Liver (tissue), 9 donors: ENCODE measurements around the gene CLEC10A. TPM values are rescaled to one million over a fixed set of nuclear protein-coding genes. Genes with fewer than 3 reads are reported as not detected.
A peak's percentile ranks its signal among the peaks of the same experiment; 100 is the strongest.

Source experiments
- DNase-seq: peaks from one replicate; pipeline ENCODE4 v3.0.0-alpha.2; 2017; ENCODE audit warnings: low spot score
- H3K27ac ChIP-seq, 2 donors: one replicate each; pipeline ENCODE4 v1.7.0; 2013; ENCODE audit warnings: inconsistent platforms in 2 of 2, low read length in 2 of 2, control low read depth in 1 of 2, low read depth in 1 of 2, mild to moderate bottlenecking in 1 of 2
- H3K27me3 ChIP-seq, 4 donors: one replicate each; pipeline versions ENCODE4 v1.6.1 to v1.7.0; 2013; ENCODE audit warnings: low read length in 3 of 4, inconsistent platforms in 1 of 4, mild to moderate bottlenecking in 1 of 4, moderate library complexity in 1 of 4; ENCODE audit not compliant: control insufficient read depth in 4 of 4, insufficient read depth in 4 of 4
- H3K36me3 ChIP-seq, 4 donors: one replicate each; pipeline versions ENCODE4 v1.6.1 to v1.7.0; 2013; ENCODE audit warnings: low read length in 3 of 4, mild to moderate bottlenecking in 3 of 4, low read depth in 1 of 4, moderate library complexity in 1 of 4; ENCODE audit not compliant: control insufficient read depth in 4 of 4, insufficient read depth in 3 of 4
- H3K4me1 ChIP-seq, 4 donors: one replicate each; pipeline versions ENCODE4 v1.6.1 to v1.7.0; 2013; ENCODE audit warnings: low read length in 3 of 4, mild to moderate bottlenecking in 3 of 4, moderate library complexity in 1 of 4; ENCODE audit not compliant: control insufficient read depth in 4 of 4, insufficient read depth in 4 of 4
- H3K4me3 ChIP-seq, 3 donors: one replicate each; pipeline versions ENCODE4 v1.6.1 to v1.7.0; 2013; ENCODE audit warnings: low read length in 3 of 3, control low read depth in 1 of 3, low read depth in 1 of 3, mild to moderate bottlenecking in 1 of 3
- H3K9ac ChIP-seq, 2 donors: one replicate each; pipeline ENCODE4 v1.7.0; 2013; ENCODE audit warnings: low read length in 2 of 2, mild to moderate bottlenecking in 2 of 2, moderate library complexity in 2 of 2, control low read depth in 1 of 2, low read depth in 1 of 2
- H3K9me3 ChIP-seq, 4 donors: one replicate each; pipeline versions ENCODE4 v1.6.1 to v1.7.0; 2013; ENCODE audit warnings: low read length in 3 of 4; ENCODE audit not compliant: control insufficient read depth in 4 of 4
- FOXA1 ChIP-seq: IDR thresholded peaks from 2 replicates; pipeline ENCODE4 v1.6.1; 2016; ENCODE audit warnings: antibody characterized with exemption
- FOXA2 ChIP-seq: IDR thresholded peaks from 2 replicates; pipeline ENCODE4 v1.6.1; 2016; ENCODE audit warnings: antibody characterized with exemption
- HNF4A ChIP-seq, 2 donors: conservative IDR thresholded peaks; 2 replicates each; pipeline ENCODE4 v1.6.1; 2016; ENCODE audit warnings: antibody characterized with exemption in 2 of 2, mild to moderate bottlenecking in 2 of 2
- HNF4G ChIP-seq: IDR thresholded peaks from 2 replicates; pipeline ENCODE4 v1.6.1; 2016; ENCODE audit warnings: antibody characterized with exemption
- JUND ChIP-seq, 2 donors: IDR thresholded peaks; 2 replicates each; pipeline ENCODE4 v1.6.1; 2016; ENCODE audit warnings: antibody characterized with exemption in 2 of 2
- NR2F2 ChIP-seq: IDR thresholded peaks from 2 replicates; pipeline ENCODE4 v1.6.1; 2016; ENCODE audit warnings: antibody characterized with exemption
- RAD21 ChIP-seq, 2 donors: IDR thresholded peaks; 2 replicates each; pipeline ENCODE4 v1.6.1; 2016; ENCODE audit warnings: antibody characterized with exemption in 2 of 2, mild to moderate bottlenecking in 2 of 2
- RXRA ChIP-seq, 2 donors: IDR thresholded peaks; 2 replicates each; pipeline ENCODE4 v1.6.1; 2017 to 2018; ENCODE audit warnings: antibody characterized with exemption in 2 of 2, mild to moderate bottlenecking in 1 of 2
- SP1 ChIP-seq: IDR thresholded peaks from 2 replicates; pipeline ENCODE4 v1.6.1; 2018; ENCODE audit warnings: antibody characterized with exemption, mild to moderate bottlenecking
- TAF1 ChIP-seq: conservative IDR thresholded peaks from 2 replicates; pipeline ENCODE4 v1.6.1; 2016; ENCODE audit warnings: antibody characterized with exemption, mild to moderate bottlenecking
- YY1 ChIP-seq: IDR thresholded peaks from 2 replicates; pipeline ENCODE4 v1.6.1; 2016; ENCODE audit warnings: antibody characterized with exemption, mild to moderate bottlenecking
- WGBS: extraction: QIAGEN DNeasy Blood & Tissue Kit; methylation state at CpG from one replicate; pipeline ENCODE4 v1.1.7; 2013; 5-methylcytosine and 5-hydroxymethylcytosine counted together
- polyA plus RNA-seq, 2 donors: library from polyadenylated mRNA; stranded (reverse) in 1 of 2; unstranded in 1 of 2; fragments of 200-250 nt in 1 of 2; fragments of >200 nt in 1 of 2; fragmentation: Nextera tagmentation in 1 of 2; extraction: Ambion mirVana in 1 of 2; gene quantifications; one replicate each; pipeline versions ENCODE4 v1.2.1 to v1.2.3, GENCODE V29; 2013 to 2015
- total RNA-seq, 2 donors: library from RNA; depleted of rRNA; stranded (reverse); fragments of >200 nt; gene quantifications; one replicate each; pipeline ENCODE4 v1.2.3, GENCODE V29; 2014
- TF ChIP-seq, protein P1 (sequence below): IDR thresholded peaks from 2 replicates; pipeline ENCODE4 v1.6.1; 2016; ENCODE audit warnings: antibody characterized with exemption
- TF ChIP-seq, protein P2 (sequence below): IDR thresholded peaks from 2 replicates; pipeline ENCODE4 v1.6.1; 2016; ENCODE audit warnings: antibody characterized with exemption
- TF ChIP-seq, protein P3 (sequence below): fragments of 150-350 bp; IDR thresholded peaks from 2 replicates; pipeline ENCODE4 v1.5.1; 2017; ENCODE audit warnings: improper control_type of control experiment, low read depth, low read length; ENCODE audit not compliant: missing input control
- donor health status: healthy.
- donor health status: healthy.
- donor health status: healthy.
- donor health status: healthy.
- donor health status: healthy.

CLEC10A gene
- total and polyA plus RNA-seq, 4 donors = 1.4 to 4.0 (median 3.4) TPM

DNA sequence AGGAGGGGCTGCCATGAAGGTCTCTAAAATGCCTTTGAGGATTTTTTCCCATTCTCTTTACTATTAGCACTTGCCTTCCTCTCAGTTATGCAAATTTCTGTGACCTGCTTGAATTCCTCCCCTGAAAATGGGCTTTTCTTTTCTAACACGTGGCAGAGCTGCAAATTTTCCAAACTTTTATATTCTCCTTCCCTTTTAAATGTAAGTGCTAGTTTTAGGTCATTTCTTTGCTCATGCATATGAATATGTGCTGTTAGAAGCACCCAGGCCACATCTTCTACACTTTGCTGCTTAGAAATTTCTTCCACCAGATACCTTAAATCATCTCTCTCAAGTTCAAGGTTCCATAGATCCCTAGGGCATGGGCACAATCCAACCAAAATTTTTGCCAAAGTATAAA, 11.8 kb downstream of the CLEC10A start (continued):
- TF ChIP-seq RXRA (IDR thresholded peaks at IDR 0.05) (no peak), YY1 (no peak), FOXA2 (no peak)

DNA sequence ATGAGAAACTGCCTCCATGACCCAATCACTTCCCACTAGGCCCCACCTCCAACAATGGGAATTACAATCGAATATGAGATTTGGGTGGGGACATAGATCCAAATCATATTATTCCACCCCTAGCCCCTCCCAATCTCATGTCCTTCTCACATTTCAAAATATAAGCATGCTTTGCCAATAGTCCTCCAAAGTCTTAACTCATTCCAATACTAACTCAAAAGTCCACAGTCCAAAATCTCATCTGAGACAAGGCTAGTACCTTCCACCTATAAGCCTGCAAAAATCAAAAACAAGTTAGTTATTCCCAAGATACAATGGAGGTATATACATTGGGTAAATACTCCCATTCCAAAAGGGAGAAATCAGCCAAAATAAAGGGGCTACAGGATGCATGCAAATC, 12.9 kb downstream of the CLEC10A start:
- TF ChIP-seq HNF4A (conservative IDR thresholded peaks at IDR 0.05) (peak; percentile 54 to 64), FOXA1 (no peak)
- Histone ChIP-seq H3K4me3 (no peak overlapping the region), H3K27ac (no peak overlapping the region), H3K9ac (no peak overlapping the region), H3K9me3 (no peaks in the 10 kb centered on the region), H3K27me3 (no peaks in the 10 kb centered on the region), H3K36me3 (no peaks in the 10 kb centered on the region), H3K4me1 (peaks cover 0 to 11% (median 1%) of the 10 kb centered on the region in 4 donors)
- WGBS = 40% methylated on average over 1 of the region's 1 CpG
- DNase-seq = no peak

DNA sequence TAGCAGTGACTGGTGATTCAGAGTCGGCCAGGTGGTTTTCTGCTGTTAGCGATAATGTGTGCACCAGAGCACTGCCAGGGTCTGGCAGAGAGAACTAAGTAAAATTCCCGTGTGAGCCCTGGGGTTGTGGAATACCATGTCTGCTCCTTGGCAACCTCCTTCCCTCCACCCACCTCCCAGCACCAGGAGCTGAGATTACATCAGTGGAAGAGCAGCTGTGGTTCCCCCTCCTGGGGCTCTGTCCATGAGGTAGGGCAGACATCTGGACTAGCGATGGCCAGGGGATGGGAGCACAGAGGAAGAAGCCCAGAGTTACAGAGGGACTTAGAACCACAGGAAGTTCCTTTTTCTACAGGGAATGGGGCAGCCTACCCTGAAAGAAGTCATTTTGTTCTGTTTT, 15.8 kb downstream of the CLEC10A start:
- TF ChIP-seq NR2F2 = no peak
- TF ChIP-seq FOXA2 = no peak
- TF ChIP-seq RXRA (IDR thresholded peaks at IDR 0.05) = no peak
- no peak for TF ChIP-seq SP1
- TF ChIP-seq JUND (IDR thresholded peaks at IDR 0.05) = no peak
- no peak for TF ChIP-seq RAD21 (IDR thresholded peaks at IDR 0.05)
- TF ChIP-seq, protein P1, sequence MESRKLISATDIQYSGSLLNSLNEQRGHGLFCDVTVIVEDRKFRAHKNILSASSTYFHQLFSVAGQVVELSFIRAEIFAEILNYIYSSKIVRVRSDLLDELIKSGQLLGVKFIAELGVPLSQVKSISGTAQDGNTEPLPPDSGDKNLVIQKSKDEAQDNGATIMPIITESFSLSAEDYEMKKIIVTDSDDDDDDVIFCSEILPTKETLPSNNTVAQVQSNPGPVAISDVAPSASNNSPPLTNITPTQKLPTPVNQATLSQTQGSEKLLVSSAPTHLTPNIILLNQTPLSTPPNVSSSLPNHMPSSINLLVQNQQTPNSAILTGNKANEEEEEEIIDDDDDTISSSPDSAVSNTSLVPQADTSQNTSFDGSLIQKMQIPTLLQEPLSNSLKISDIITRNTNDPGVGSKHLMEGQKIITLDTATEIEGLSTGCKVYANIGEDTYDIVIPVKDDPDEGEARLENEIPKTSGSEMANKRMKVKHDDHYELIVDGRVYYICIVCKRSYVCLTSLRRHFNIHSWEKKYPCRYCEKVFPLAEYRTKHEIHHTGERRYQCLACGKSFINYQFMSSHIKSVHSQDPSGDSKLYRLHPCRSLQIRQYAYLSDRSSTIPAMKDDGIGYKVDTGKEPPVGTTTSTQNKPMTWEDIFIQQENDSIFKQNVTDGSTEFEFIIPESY = no peak
- TF ChIP-seq YY1 = no peak
- no peak for TF ChIP-seq HNF4G
- TF ChIP-seq HNF4A (conservative IDR thresholded peaks at IDR 0.05) = no peak
- no peak for TF ChIP-seq FOXA1
- TF ChIP-seq, protein P2, sequence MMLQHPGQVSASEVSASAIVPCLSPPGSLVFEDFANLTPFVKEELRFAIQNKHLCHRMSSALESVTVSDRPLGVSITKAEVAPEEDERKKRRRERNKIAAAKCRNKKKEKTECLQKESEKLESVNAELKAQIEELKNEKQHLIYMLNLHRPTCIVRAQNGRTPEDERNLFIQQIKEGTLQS = no peak
- TF ChIP-seq, protein P3, sequence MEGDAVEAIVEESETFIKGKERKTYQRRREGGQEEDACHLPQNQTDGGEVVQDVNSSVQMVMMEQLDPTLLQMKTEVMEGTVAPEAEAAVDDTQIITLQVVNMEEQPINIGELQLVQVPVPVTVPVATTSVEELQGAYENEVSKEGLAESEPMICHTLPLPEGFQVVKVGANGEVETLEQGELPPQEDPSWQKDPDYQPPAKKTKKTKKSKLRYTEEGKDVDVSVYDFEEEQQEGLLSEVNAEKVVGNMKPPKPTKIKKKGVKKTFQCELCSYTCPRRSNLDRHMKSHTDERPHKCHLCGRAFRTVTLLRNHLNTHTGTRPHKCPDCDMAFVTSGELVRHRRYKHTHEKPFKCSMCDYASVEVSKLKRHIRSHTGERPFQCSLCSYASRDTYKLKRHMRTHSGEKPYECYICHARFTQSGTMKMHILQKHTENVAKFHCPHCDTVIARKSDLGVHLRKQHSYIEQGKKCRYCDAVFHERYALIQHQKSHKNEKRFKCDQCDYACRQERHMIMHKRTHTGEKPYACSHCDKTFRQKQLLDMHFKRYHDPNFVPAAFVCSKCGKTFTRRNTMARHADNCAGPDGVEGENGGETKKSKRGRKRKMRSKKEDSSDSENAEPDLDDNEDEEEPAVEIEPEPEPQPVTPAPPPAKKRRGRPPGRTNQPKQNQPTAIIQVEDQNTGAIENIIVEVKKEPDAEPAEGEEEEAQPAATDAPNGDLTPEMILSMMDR = no peak
- TF ChIP-seq TAF1 = no peak
- H3K4me3 ChIP-seq = no peak overlapping the region
- H3K4me1 ChIP-seq = peaks cover 0 to 11% (median 1%) of the 10 kb centered on the region in 4 donors
- H3K36me3 ChIP-seq = no peaks in the 10 kb centered on the region
- H3K9ac ChIP-seq = no peak overlapping the region
- no peak overlapping the region for H3K27ac ChIP-seq
- 90% methylated on average over 4 of the region's 4 CpGs for WGBS
- no peaks in the 10 kb centered on the region for H3K9me3 ChIP-seq
- DNase-seq = no peak
- no peaks in the 10 kb centered on the region for H3K27me3 ChIP-seq
